ENCODE data around the gene PTPRE. TPM values are rescaled to one million over a fixed set of nuclear protein-coding genes. Genes with fewer than 3 reads are reported as not detected.

The PTPRE gene
- total RNA-seq, 1 experiment from 2014 or later: 3.1 TPM

- Mint-ChIP-seq H3K27ac (no peak overlapping the region), H3K4me3 (no peak overlapping the region)
- CTCF ChIA-PET: interaction anchor here (1.2 kb wide), 1 partner anchor 51 kb away, joined by 4 read pairs; no protein-coding TSS in a partner anchor
Measured at GRCh38 chr10:128018236-128018635, 111.3 kb downstream of the PTPRE start.

More at GRCh38 chr10:128018236-128018635, 111.3 kb downstream of the PTPRE start:
- H3K4me1 Mint-ChIP-seq: no peaks in the 10 kb centered on the region
- no peak for ATAC-seq
- no peaks in the 10 kb centered on the region for H3K36me3 Mint-ChIP-seq
- no peaks in the 10 kb centered on the region for H3K27me3 Mint-ChIP-seq (ENCODE audit: low read depth)
- TF ChIP-seq CBFB (CRISPR knock-in tag; IDR thresholded peaks at IDR 0.05; ENCODE audit: low read depth) (no peak), TCF7 (CRISPR knock-in tag; IDR thresholded peaks at IDR 0.05; ENCODE audit: low read depth) (no peak), PRDM15 (CRISPR knock-in tag; IDR thresholded peaks at IDR 0.05) (no peak), NFYB (CRISPR knock-in tag; conservative IDR thresholded peaks at IDR 0.05; ENCODE audit: low read depth) (no peak), PRRX2 (CRISPR knock-in tag; IDR thresholded peaks at IDR 0.05) (no peak), GRHL2 (CRISPR knock-in tag; IDR thresholded peaks at IDR 0.05; ENCODE audit: insufficient replicate concordance, severe bottlenecking) (no peak), GTF2I (CRISPR knock-in tag; conservative IDR thresholded peaks at IDR 0.05) (no peak), AFF4 (CRISPR knock-in tag; IDR thresholded peaks at IDR 0.05; ENCODE audit: borderline replicate concordance) (no peak), HMGXB4 (CRISPR knock-in tag; IDR thresholded peaks at IDR 0.05) (no peak), EMX1 (CRISPR knock-in tag; IDR thresholded peaks at IDR 0.05) (no peak), CREM (CRISPR knock-in tag; IDR thresholded peaks at IDR 0.05) (no peak), MXD4 (CRISPR knock-in tag; IDR thresholded peaks at IDR 0.05; ENCODE audit: borderline replicate concordance) (no peak)
- TF ChIP-seq, protein P1, sequence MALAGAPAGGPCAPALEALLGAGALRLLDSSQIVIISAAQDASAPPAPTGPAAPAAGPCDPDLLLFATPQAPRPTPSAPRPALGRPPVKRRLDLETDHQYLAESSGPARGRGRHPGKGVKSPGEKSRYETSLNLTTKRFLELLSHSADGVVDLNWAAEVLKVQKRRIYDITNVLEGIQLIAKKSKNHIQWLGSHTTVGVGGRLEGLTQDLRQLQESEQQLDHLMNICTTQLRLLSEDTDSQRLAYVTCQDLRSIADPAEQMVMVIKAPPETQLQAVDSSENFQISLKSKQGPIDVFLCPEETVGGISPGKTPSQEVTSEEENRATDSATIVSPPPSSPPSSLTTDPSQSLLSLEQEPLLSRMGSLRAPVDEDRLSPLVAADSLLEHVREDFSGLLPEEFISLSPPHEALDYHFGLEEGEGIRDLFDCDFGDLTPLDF (CRISPR knock-in tag; IDR thresholded peaks at IDR 0.05): no peak
- TF ChIP-seq, protein P2, sequence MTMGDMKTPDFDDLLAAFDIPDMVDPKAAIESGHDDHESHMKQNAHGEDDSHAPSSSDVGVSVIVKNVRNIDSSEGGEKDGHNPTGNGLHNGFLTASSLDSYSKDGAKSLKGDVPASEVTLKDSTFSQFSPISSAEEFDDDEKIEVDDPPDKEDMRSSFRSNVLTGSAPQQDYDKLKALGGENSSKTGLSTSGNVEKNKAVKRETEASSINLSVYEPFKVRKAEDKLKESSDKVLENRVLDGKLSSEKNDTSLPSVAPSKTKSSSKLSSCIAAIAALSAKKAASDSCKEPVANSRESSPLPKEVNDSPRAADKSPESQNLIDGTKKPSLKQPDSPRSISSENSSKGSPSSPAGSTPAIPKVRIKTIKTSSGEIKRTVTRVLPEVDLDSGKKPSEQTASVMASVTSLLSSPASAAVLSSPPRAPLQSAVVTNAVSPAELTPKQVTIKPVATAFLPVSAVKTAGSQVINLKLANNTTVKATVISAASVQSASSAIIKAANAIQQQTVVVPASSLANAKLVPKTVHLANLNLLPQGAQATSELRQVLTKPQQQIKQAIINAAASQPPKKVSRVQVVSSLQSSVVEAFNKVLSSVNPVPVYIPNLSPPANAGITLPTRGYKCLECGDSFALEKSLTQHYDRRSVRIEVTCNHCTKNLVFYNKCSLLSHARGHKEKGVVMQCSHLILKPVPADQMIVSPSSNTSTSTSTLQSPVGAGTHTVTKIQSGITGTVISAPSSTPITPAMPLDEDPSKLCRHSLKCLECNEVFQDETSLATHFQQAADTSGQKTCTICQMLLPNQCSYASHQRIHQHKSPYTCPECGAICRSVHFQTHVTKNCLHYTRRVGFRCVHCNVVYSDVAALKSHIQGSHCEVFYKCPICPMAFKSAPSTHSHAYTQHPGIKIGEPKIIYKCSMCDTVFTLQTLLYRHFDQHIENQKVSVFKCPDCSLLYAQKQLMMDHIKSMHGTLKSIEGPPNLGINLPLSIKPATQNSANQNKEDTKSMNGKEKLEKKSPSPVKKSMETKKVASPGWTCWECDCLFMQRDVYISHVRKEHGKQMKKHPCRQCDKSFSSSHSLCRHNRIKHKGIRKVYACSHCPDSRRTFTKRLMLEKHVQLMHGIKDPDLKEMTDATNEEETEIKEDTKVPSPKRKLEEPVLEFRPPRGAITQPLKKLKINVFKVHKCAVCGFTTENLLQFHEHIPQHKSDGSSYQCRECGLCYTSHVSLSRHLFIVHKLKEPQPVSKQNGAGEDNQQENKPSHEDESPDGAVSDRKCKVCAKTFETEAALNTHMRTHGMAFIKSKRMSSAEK (CRISPR knock-in tag; IDR thresholded peaks at IDR 0.05; ENCODE audit: borderline replicate concordance): no peak
- TF ChIP-seq, protein P3, sequence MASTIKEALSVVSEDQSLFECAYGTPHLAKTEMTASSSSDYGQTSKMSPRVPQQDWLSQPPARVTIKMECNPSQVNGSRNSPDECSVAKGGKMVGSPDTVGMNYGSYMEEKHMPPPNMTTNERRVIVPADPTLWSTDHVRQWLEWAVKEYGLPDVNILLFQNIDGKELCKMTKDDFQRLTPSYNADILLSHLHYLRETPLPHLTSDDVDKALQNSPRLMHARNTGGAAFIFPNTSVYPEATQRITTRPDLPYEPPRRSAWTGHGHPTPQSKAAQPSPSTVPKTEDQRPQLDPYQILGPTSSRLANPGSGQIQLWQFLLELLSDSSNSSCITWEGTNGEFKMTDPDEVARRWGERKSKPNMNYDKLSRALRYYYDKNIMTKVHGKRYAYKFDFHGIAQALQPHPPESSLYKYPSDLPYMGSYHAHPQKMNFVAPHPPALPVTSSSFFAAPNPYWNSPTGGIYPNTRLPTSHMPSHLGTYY (CRISPR knock-in tag; IDR thresholded peaks at IDR 0.05): no peak
- TF ChIP-seq, protein P4, sequence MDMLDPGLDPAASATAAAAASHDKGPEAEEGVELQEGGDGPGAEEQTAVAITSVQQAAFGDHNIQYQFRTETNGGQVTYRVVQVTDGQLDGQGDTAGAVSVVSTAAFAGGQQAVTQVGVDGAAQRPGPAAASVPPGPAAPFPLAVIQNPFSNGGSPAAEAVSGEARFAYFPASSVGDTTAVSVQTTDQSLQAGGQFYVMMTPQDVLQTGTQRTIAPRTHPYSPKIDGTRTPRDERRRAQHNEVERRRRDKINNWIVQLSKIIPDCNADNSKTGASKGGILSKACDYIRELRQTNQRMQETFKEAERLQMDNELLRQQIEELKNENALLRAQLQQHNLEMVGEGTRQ (CRISPR knock-in tag; IDR thresholded peaks at IDR 0.05): no peak
- no peaks in the 10 kb centered on the region for H3K9me3 Mint-ChIP-seq
- DNase-seq (ENCODE audit: low spot score): no peak
- POLR2A ChIA-PET: no interaction called here
